AG04449 (cell line): ENCODE results near the gene LIN28A.
"Not testable (repeated sequence)": the region's sequence is repeated elsewhere in the genome, so short reads cannot be mapped to it uniquely, and the experiment has no call there.

Source experiments
- CTCF ChIA-PET: fragments of 350-600 bp; formaldehyde crosslinking; extraction: SDS; loops from one replicate; lab custom pipeline; 2021; ENCODE audit warnings: antibody characterized with exemption; lab: Yijun Ruan, JAX
- POLR2A ChIA-PET: fragments of 400-600, 350-600 bp; formaldehyde crosslinking; extraction: SDS; loops from one replicate; lab custom pipeline; 2020; ENCODE audit warnings: antibody characterized with exemption, inconsistent platforms; lab: Yijun Ruan, JAX
- DNase-seq: peaks from one replicate; pipeline ENCODE4 v3.0.0-alpha.2; 2010; ENCODE audit warnings: low read depth, low spot score
- H3K4me3 ChIP-seq: 2 replicates; pipeline ENCODE4 v1.5.1; 2011; ENCODE audit warnings: low read depth, mild to moderate bottlenecking, control low read depth, low read length
- CTCF ChIP-seq: IDR thresholded peaks from one replicate; pipeline ENCODE4 v1.5.1; 2011; ENCODE audit warnings: mild to moderate bottlenecking, moderate library complexity, low read length, control low read depth, inconsistent platforms; ENCODE audit not compliant: insufficient read depth; ENCODE audit errors: missing control alignments

Gene LIN28A

DNA sequence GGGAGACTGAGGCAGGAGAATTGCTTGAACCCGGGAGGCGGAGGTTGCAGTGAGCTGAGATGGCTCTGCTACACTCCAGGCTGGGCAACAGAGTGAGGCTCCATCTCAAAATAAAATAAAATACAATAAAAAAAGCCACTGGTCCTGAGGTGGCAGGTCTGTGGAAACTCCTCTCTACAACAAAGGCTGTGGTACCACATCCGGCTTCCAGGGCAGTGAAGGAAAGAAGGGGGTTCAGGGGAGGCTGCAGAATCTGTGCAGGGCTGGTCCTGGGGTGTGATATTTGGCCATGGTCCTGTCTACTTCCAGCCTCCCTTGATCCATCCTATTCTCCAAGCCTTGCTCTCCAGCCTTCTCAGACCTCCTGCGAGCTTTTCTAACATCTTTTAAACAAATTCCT is 37.3 kb upstream of the LIN28A start:
- no peak for DNase-seq
- ChIA-PET POLR2A (no interaction called here), CTCF (interaction anchor here (0.8 to 9.7 kb wide), 10 partner anchors 10 to 139 kb away, joined by 3 to 203 read pairs (median 4); partner anchors contain the start of gene CEP85)
- no peak for TF ChIP-seq CTCF
- no peak overlapping the region for H3K4me3 ChIP-seq

DNA sequence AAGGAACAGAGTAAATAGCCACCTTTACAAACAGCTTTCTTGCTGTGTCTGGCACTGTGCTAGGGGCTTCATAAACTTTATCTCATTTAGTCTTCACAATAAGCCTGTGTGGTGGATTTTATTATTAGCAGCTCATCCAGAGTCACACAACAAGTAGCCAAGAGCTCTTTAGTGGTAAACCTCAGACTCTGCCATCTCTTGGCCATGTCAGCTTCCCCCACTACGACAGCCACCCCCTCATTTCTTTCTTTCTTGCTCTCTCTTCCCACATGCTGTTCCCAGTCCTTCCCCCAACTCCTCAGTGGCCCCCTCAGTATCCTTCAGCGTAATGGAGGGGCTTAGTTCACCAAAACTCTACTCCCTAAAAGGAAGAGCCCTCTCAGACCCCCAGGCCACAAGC is 36.8 kb upstream of the LIN28A start:
- no peak for TF ChIP-seq CTCF
- CTCF ChIA-PET, result interaction anchor here (0.8 to 9.7 kb wide), 10 partner anchors 11 to 140 kb away, joined by 3 to 203 read pairs (median 4); partner anchors contain the start of gene CEP85
- no peak for DNase-seq
- H3K4me3 ChIP-seq, result no peak overlapping the region
- POLR2A ChIA-PET, result no interaction called here

GRCh38 chr1:26374361-26374760 is 36.3 kb upstream of the LIN28A start:
- DNase-seq, H3K4me3 ChIP-seq, POLR2A ChIA-PET: not testable (repeated sequence)
- CTCF ChIA-PET, result interaction anchor here (0.7 to 9.7 kb wide), 10 partner anchors 11 to 270 kb away, joined by 3 to 203 read pairs (median 4); no protein-coding TSS in a partner anchor

DNA sequence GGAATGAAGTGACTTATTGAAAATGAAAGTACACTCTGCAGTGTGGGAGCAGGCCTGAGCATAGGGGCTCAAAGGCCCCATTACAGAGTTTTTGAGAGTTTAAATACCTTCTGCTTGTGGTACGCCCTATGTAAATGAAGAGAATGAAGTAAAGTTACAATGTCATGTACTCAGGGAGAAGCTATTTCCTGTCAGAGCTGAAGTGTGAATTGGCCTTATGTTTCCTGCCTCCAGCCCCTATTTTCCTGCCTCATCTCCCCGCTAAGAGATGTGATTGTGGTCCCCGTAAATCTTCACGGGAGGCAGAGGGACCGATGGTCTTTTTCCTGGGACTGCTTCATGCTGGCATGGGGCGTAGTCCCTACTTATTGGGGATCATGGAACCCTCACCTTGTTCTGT is 35.5 kb upstream of the LIN28A start:
- POLR2A ChIA-PET, result no interaction called here
- TF ChIP-seq CTCF, result no peak
- CTCF ChIA-PET, result interaction anchor here (1.1 to 9.7 kb wide), 6 partner anchors 12 to 271 kb away, joined by 3 to 203 read pairs (median 8); no protein-coding TSS in a partner anchor
- no peak for DNase-seq
- no peak overlapping the region for H3K4me3 ChIP-seq

DNA sequence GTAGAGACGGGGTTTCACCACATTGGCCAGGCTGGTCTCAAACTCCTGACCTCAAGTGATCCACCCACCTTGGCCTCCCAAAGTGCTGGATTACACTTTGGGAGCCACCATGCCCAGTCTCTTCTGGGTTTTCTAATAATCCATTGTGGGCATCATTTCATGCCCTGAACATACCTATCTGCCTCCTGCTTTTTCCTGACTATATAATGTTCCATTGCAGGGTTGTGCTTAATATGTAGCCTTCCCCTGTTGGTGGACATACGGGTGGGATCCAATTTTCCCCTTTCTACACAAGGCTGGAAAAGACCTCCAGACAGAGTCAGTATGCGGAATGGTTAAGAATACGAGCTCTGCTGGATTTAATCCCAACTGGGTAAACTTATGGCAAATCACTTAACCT is 34.6 kb upstream of the LIN28A start:
- no peak for TF ChIP-seq CTCF
- DNase-seq, result no peak
- ChIA-PET CTCF (interaction anchor here (0.7 to 9.7 kb wide), 6 partner anchors 13 to 206 kb away, joined by 3 to 203 read pairs (median 4); partner anchors contain the start of gene ZNF593), POLR2A (no interaction called here)
- no peak overlapping the region for H3K4me3 ChIP-seq

DNA sequence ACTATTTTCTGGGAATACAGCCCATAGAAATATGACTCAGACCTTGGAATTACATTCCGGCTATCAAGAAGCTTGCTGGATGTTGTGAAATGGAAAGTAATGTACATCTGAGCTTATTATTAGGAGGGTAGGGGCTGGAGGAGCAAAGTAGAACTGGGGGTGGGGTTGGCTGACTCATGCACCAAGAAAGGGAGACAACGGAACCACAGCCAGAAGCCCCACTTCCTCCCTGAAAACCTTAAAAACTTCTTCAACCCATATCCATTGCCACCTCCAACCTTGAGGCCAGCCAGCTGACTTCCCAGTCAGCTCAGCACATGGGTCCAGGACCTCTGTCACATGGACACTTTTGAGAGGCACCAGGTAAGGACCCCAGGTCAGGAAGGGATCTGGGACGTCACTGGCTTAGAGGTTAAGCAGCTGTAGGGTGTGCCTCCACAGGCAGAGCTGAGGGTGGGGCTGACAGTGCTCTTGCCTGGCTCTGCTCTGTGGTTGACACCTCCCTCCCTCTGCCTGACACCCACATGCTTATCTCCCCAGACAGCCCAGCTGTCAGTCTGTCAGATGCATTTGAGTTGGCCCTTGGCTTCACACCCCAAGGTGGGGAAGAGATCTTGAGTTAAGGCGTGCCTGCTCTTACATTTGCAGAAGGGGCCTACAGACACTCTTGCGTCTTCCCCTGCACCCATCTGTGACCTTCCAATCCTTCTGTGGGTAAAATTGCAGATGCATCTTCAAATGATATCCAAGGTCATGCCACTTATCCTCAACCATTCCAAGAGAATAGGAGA is 32.3 kb upstream of the LIN28A start:
- peak overlapping the region; percentile 34 for H3K4me3 ChIP-seq
- POLR2A ChIA-PET, result interaction anchor here (0.8 to 1.4 kb wide), 4 partner anchors 39 to 102 kb away, joined by 3 to 6 read pairs (median 3); partner anchors contain the start of genes CD52 and SH3BGRL3
- no peak for TF ChIP-seq CTCF
- peak; percentile 92 for DNase-seq
- CTCF ChIA-PET, result interaction anchor here (0.9 to 9.7 kb wide), 10 partner anchors 11 to 257 kb away, joined by 3 to 203 read pairs (median 4); partner anchors contain the start of gene ZNF593
